Measurements from ENCODE around the gene MOGAT2. TPM values are rescaled to one million over a fixed set of nuclear protein-coding genes. Genes with fewer than 3 reads are reported as not detected.
"Not testable (repeated sequence)": the region's sequence is repeated elsewhere in the genome, so short reads cannot be mapped to it uniquely, and the experiment has no call there.

The MOGAT2 gene
- polyA plus RNA-seq, result 1 to 10 TPM in 1 of 3 donors, under 1 TPM in 2; 0.18 to 2.0 (median 0.34) TPM

DNA sequence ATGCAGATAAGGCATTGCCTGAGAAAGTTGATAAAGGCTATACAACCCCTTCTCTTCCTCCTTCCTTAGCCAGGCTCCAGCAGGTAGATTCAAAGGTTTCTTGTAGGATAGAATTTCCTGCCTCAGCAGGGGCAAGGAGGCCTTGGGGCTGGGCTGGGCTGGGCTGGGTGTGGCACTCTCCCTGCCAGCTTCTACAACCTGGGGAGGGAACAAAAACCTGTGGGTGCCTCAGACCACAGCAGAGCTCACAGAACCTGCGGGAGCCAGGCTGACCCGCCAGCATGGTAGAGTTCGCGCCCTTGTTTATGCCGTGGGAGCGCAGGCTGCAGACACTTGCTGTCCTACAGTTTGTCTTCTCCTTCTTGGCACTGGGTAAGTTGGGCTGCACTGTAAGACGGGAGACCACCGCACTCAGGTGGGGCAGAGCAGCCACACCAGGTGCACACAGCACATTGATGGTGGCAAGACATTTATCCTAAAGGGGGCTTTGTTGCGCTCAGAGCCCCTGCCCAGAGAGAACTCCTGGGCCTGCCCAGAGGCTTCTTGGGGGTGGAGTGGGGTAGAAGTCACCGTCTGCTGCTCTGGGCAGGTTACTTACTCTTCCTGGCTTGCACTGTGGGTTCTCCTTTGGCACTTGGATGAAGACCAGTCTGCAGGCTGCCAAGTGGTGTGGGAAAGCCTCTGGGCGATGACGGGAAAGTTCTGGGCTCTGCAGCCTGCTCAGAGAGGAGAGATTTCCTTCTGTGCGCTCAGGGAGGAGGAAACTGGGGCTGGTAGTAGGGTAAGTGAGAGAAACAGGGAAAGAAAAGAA, at the start of gene MOGAT2:
MOGAT2 (plus strand) TSS at position 231 of the 811 bp plus-strand sequence; CDS start at position 282, 51 bp downstream.
- WGBS, 3 donors, result 76 to 83% (median 81%) methylated on average over 13 of the region's 13 CpGs
- no peak within 1 kb of the TSS for H3K27ac ChIP-seq (ENCODE audit: low read depth, low read length)

DNA sequence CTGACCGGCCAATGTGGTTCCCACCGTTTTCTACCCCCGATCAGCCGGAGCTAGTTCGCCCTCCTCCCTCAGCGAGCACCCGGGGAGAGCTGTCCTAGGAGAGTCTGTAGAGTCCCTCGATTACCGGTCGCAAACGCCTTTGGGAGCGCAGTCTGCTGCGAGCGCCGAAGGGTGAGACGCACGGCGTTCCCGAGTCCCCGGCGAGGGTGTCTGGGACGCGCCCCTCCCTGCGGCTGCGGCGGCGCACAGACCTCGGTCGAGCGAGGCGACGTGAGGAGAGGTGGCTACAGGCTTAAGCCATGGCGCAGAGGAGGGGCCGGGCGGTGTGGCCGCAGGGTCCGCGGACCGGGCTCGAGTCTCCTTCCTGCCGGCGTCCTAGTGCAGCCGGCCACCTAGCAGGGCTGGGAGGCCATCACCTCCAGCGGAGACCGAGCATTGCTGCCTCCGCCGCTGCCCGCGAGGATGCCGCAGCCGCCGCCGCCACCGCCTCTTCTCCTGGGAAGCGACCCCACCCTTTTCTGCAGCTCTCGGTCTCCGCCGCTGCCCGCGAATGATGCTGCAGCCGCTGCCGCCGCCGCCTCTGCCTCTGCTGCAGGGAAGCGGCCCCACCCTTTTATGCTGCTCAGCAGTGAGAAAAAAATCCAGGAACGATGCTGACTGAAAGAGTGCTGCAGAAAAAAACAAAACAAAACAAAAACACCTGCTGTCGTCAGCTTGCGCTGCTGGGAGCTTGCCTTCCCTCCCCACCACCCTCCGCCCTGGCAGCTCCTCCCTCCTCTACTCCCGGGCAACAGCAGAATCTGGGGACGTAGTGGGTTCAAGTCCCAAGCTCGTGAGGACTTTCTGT, 49.0 kb upstream of the MOGAT2 start, which contains the start of gene MAP6:
MAP6 (minus strand) TSS at position 588 of the 847 bp plus-strand sequence. CDS start 669 bp downstream, outside the sequence.
- H3K27ac ChIP-seq (ENCODE audit: low read depth, low read length), result no peak within 1 kb of the TSS
- 2 to 3% (median 2%) methylated on average over 65 to 72 of the region's 72 CpGs for WGBS, 3 donors

DNA sequence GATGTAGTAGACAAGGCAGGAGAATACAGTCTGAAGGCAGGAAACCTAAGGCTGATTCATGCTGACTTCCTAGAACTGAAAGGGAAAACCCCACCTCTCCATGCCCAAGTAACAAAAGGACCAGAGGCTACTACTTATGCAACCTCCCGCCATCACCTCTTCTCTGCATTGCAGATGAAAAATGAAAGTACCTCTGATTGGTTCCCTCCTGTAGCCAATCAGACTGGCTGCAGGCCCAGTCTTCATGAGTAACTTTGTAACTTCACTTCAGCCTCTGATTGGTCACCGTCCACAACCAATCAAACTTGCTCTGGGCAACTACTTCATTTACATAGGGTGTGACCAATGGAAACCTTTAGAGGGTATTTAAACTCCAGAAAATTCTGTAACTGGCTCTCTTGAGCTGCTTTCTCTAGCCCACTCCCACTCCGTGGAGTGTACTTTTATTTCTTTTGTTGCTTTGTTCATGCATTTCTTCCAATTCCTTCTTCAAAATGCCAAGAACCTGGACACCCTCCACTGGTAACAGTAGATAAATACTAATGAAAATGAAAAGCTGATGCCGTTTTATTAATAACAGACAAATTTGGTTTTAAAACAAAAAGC, 43.6 kb upstream of the MOGAT2 start:
- no peak overlapping the region for H3K27ac ChIP-seq (ENCODE audit: low read depth, low read length)
- 87 to 93% (median 89%) methylated on average over 4 of the region's 4 CpGs for WGBS, 3 donors

DNA sequence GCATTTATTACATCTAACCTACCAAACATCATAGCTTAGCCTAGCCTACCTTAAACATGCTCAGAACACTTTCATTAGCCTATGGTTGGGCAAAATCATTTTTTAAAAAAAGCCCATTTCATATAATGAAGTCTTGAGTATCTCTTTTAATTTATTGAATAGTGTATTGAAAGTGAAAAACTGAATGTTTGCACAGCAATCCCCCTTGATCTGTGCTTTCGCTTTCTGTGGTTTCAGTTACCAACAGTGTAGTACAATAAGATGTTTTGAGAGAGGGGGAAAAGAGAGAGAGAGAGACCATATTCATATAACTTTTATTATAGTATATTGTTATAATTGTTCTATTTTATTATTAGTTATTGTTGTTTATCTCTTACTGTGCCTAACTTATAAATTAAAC, 40.4 kb upstream of the MOGAT2 start:
- 81 to 92% (median 88%) methylated on average over 1 of the region's 1 CpG for WGBS, 3 donors

DNA sequence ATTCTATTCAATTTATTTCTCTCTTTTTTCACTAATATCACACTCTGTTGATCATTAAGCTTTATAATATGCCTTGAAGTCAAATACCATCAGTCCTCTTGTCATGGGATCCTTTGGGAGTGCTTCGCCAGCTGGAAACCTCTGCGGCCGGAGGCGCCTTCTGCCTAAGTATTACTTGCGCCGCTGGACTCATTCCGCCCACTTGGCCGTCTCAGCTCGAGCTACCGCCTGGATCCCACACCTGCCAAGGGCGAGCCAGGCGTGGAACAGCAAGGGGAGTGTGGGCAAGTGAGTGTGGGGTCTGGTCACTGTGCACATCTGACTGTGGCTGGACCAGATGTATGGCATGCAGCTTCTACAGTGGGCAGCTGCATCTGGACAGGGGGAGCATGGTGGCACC, 39.7 kb upstream of the MOGAT2 start:
- whole genome bisulfite sequencing, 3 donors, result 73 to 86% (median 83%) methylated on average over 12 of the region's 12 CpGs
- no peak overlapping the region for H3K27ac ChIP-seq (ENCODE audit: low read depth, low read length)

More for the DNA sequence above, 40.4 kb upstream of the MOGAT2 start:
- no peak overlapping the region for H3K27ac ChIP-seq (ENCODE audit: low read depth, low read length)

DNA sequence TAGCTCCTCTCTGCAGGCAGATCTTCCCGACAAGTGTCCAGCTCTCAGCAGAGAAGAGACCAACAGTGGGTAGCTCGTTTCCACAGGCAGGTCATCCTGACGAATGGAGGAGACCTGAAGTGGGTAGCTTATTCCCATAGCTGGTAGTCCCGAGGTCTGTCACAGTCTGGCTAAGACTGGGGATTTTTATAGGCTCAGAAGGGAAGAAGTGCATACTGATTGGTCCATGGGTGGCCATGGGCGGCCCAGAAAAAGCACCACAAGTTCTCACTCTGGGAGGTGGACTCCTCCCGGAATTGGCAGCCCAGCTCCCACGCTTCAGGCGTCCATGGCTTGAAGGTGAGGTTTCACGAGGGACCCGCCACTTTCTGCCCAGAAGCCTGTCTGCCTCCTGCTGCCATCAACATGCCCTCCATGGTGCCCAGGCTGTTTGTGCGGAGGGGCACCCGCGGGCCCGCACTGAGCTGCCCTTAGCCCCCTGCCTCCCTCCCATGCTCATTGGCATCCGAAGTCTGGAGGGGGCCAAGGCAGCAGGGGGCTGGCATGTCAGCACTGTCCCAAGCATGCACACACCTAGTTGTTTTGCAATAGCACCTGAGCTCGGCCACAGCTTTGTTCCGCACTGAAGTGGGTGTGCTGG, 38.9 kb upstream of the MOGAT2 start:
- 73 to 78% (median 76%) methylated on average over 17 of the region's 17 CpGs for WGBS, 3 donors
- H3K27ac ChIP-seq (ENCODE audit: low read depth, low read length), result no peak overlapping the region

DNA sequence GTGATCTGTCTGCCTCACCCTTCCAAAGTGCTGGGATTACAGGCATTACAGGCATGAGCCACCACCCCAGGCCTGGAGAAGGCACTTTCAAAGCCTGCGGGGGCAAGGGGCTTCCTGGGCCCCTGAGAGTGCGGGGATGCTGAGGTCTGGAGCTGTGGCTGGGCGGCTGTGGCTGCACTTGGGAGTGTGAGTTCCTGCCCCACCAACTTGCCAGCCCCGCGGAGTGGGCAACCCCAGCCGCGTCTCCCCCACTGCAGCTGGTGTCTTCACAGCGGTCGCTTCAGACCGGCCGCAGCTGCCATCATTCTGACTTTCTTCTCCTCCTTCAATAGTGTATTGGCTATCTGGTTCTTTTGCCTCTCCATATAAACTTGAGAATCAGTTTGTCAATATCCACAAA, 38.1 kb upstream of the MOGAT2 start:
- 83 to 90% (median 89%) methylated on average over 11 of the region's 11 CpGs for WGBS, 3 donors

DNA sequence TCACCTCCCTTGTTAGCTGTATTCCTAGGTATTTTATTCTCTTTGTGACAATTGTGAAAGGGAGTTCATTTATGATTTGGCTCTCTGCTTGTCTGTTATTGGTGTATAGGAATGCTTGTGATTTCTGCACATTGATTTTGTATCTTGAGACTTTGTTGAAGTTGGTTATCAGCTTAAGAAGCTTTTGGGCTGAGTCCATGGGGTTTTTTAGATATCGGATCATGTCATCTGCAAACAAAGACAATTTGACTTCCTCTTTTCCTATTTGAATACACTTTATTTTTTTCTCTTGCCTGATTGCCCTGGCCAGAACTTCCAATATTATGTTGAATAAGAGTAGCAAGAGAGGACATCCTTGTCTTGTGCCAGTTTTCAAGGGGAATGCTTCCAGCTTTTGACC, 33.8 kb upstream of the MOGAT2 start:
- H3K27ac ChIP-seq (ENCODE audit: low read depth, low read length), result not testable (repeated sequence)
- 66 to 93% (median 83%) methylated on average over 1 of the region's 1 CpG for WGBS, 3 donors

More for the DNA sequence above, 38.1 kb upstream of the MOGAT2 start:
- H3K27ac ChIP-seq (ENCODE audit: low read depth, low read length), result no peak overlapping the region

DNA sequence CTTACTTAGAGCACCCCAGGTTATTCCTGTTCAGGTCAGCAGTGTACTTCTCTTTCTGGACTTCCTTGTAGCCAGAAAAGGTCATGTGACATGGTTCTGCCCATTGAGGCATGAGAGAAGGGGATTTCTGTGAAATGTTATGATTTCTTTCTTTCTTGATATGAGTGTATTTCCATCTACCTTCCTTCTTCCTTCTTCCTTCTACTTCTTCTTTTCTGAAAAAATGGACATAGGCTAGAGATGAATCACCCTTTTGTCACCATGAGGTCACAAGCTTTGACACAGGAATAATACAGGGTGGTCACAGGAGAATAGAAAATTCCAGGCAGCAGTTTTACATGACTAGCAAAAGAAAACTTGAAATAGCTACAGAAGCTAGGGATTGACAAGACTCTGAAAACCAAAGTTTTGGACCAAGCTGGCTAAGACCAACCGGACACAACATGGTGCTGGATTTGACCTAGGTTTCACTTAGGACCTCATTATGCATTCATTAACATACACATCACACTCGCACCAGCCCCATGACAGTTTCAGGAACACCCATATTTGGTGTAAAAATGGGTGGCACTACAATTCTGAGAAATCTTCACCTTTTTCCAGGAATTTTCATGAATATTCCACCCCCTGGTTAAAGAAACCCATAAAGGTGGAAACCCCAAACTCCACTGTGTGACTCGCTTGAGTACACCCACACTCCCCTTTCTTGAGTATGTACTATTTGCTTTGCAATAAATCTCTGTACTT, 27.6 kb upstream of the MOGAT2 start:
- WGBS, 3 donors, result 75 to 84% (median 78%) methylated on average over 3 of the region's 3 CpGs
- no peak overlapping the region for H3K27ac ChIP-seq (ENCODE audit: low read depth, low read length)

DNA sequence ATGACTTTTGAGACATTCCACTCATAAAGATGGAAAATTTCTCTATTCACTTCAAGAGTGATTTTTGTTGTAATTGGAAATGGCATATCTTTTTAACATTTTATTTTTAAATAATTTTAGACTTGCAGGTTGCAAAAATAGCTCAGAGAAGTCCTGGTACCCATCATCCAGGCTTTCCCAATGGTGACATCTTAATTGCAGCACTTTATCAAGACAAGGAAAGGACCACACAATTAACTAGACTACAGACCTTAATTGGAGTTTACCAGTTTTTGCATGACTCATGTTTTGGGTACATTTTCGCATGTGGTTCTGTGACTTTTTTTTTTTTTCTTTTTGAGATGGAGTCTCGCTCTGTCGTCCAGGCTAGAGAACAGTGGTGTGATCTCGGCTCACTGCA, 25.8 kb upstream of the MOGAT2 start:
- WGBS, 3 donors, result 82 to 86% (median 83%) methylated on average over 4 of the region's 4 CpGs
- no peak overlapping the region for H3K27ac ChIP-seq (ENCODE audit: low read depth, low read length)

DNA sequence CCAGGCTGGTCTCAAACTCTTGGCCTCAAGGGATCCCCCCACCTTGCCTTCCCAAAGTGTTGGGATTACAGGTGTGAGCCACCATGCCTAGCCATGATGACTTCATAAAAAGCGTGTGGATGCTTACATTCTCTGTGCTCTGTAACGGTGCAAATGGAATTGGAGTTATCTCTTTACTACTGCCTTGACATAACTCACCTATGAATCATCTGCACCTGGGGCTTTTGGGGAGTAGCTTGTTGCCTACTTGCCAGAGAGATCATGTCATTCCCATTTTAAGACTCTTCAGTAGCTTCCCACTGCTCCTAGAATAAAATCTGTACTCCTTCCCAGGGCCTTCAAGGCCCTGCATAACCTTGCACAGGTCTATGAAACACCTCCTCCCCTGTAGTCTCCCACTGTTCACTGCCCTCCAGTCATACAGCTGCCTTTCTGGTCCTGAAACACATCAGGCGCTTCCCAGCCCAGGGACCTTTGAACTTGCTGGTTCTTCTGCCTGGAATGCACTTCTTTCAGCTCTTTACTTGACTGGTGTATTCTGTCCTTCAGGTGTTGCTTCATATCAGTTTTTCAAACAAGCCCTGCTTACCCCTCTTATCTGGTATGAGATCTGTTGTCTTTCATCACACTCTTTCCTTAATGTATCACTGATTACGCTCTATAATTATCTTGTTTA, 19.6 kb upstream of the MOGAT2 start:
- WGBS, 3 donors, result 84 to 88% (median 87%) methylated on average over 4 of the region's 4 CpGs
- H3K27ac ChIP-seq (ENCODE audit: low read depth, low read length), result no peak overlapping the region

DNA sequence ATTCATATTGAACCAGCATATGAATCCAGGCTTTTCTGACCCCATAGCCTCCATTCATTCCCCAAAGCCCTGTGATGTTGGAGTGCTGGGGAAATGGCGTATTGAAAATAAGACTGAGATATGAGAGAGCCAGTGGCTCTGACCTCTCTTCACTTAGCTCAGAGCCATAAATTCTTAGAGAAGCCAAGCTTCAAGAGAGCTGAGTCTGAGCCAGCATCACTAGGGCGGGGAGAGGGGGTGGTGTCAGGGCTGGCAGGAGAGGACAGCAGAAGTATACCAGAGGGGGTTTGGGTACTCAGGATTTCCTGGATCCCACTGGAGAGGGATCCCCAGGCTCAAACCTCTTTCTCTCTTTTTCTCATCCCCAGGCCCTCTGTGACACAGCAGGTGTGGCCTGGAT, 16.7 kb upstream of the MOGAT2 start:
- H3K27ac ChIP-seq (ENCODE audit: low read depth, low read length), result no peak overlapping the region
- 62 to 87% (median 66%) methylated on average over 2 of the region's 2 CpGs for WGBS, 3 donors

DNA sequence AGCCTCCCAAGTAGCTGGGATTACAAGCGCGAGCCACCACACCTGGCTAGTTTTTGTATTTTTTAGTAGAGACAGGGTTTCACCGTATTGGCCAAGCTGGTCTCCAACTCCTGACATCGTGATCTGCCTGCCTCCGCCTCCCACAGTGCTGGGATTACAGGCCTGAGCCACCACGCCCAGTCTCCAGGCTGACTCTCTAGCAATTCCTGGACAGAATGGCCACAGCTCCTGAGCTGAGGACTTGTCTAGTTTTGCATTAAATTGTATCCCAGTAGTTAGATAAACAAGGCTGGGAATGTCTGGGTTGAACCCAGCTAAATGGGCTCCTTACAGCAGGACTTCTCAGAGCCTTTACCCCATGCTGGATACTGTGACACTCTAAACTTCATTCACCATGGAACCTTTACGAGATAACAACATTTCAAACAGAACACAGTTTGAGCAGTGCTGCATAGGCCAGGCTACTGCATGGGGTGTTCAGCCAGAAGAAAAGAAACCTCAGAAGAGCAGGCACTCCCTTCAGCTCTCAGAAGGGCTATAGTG, 13.9 kb upstream of the MOGAT2 start:
- WGBS, 3 donors, result 85 to 89% (median 86%) methylated on average over 7 of the region's 7 CpGs
- H3K27ac ChIP-seq (ENCODE audit: low read depth, low read length), result no peak overlapping the region

DNA sequence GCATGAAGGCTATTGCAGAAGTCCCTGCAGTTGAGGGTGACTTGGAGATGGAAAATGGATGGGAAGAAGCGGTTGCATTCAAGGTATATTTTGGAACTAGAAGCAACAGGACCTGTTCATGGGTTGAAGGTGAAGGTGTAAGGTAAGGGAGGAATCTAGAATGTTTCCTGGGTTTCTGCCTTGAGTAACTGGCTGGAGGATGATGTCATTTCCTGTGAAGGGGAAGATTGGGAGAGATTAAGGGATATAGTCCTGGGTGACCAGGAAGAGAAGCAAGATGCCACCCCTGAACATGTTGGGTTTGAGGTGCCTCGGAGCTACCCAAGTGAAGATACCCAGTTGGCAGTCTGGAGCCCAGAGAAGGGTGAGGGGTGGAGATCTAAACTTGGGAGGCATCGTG, 12.1 kb upstream of the MOGAT2 start:
- H3K27ac ChIP-seq (ENCODE audit: low read depth, low read length), result no peak overlapping the region
- 83 to 96% (median 92%) methylated on average over 3 of the region's 3 CpGs for WGBS, 3 donors

DNA sequence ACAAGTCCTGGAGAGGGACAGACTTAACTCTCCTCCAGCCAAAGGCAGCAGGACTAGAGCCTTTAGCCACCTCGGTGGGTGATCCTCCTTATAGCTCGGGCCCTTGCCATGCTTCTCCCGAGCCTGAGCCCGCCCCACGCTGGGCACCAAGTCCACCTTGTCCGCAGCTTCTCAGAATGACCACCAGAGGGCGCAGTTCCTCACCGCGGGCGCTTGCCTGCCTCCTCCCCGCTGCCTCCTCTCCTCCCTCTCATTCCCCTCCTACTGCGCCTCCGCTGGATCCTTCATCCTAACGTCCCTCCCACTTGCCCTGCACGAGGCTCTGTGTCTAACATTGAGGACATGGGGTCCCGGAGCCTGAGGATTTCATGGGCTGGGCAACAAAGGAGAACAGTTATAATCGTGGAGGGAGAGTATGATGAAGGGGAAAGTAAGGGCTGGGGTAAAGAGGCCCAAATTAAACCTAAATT, 11.3 kb upstream of the MOGAT2 start:
- no peak overlapping the region for H3K27ac ChIP-seq (ENCODE audit: low read depth, low read length)
- WGBS, 3 donors, result 3 to 6% (median 4%) methylated on average over 17 of the region's 17 CpGs

DNA sequence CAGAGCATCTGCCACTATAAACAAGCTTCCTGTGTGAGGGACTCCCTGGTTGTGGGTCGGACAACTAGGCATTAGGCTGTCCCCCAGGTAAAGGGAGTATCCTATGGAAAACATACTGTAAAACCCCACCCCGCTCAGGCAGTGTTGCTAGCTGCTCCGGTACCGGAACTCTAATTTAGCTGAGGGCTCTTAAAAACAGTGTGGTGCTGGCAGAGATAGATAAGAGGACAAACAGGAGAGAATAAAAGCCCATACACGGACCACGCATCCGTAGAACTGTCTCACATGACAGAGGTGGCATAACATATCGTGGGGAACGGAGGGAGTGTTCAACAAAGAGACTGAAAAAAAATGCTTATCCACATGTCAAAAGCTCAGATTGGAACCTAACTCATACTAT, 3.4 kb upstream of the MOGAT2 start:
- no peak overlapping the region for H3K27ac ChIP-seq (ENCODE audit: low read depth, low read length)
- WGBS, 3 donors, result 75 to 85% (median 77%) methylated on average over 9 of the region's 9 CpGs

DNA sequence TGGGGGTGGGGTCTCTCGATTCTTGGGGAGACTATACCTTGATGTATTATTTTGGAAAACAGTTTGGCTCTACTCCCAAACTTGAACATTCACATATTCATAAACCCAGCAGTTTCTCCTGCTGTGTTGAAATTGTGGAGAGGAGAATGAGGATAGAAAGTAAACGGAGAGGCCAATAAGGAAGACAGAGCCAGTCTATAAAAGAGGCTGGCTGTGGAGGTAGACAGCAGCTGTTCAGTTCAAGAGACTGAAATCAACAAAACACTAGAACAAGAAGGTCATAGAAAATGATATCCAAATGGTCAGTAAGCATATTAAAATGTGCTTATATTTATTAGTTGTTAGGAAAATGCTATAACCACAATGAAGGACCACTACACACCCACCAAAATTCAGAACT, 1.9 kb upstream of the MOGAT2 start:
- 83 to 85% (median 84%) methylated on average over 2 of the region's 2 CpGs for WGBS, 3 donors

More for the DNA sequence above, 1.9 kb upstream of the MOGAT2 start:
- H3K27ac ChIP-seq (ENCODE audit: low read depth, low read length), result no peak overlapping the region

All from adipose tissue (tissue), 3 donors.